GM13976 (cell line): ENCODE data around the gene PAIP2B.

ENCODE experiments used
- DNase-seq: peaks from one replicate; pipeline ENCODE4 v3.0.0; 2012; ENCODE audit warnings: low spot score
- in situ Hi-C: fragments of 300-500 bp; cut with MboI; formaldehyde crosslinking; loops from one replicate; pipeline ENCODE4 v1.12.0; 2022; ENCODE audit warnings: low sequenced_read_pairs, mixed read lengths, inconsistent platforms; ENCODE audit not compliant: unreplicated experiment
- TF ChIP-seq, protein P1 (sequence below): IDR thresholded peaks from 2 replicates; pipeline ENCODE4 v1.5.1; 2012; ENCODE audit warnings: borderline replicate concordance, mild to moderate bottlenecking; ENCODE audit not compliant: insufficient read depth; ENCODE audit errors: extremely low read depth, missing control alignments, control extremely low read depth

Gene PAIP2B

GRCh38 chr2:71157124-71157793 lies 69.6 kb downstream of the PAIP2B start:
- in situ Hi-C loops = no loop called here
- TF ChIP-seq, protein P1, sequence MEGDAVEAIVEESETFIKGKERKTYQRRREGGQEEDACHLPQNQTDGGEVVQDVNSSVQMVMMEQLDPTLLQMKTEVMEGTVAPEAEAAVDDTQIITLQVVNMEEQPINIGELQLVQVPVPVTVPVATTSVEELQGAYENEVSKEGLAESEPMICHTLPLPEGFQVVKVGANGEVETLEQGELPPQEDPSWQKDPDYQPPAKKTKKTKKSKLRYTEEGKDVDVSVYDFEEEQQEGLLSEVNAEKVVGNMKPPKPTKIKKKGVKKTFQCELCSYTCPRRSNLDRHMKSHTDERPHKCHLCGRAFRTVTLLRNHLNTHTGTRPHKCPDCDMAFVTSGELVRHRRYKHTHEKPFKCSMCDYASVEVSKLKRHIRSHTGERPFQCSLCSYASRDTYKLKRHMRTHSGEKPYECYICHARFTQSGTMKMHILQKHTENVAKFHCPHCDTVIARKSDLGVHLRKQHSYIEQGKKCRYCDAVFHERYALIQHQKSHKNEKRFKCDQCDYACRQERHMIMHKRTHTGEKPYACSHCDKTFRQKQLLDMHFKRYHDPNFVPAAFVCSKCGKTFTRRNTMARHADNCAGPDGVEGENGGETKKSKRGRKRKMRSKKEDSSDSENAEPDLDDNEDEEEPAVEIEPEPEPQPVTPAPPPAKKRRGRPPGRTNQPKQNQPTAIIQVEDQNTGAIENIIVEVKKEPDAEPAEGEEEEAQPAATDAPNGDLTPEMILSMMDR = peak; percentile 65
- DNase-seq = peak; percentile 73

- TF ChIP-seq, protein P1 = no peak
- in situ Hi-C loops = no loop called here
- no peak for DNase-seq
These were observed 70.3 kb downstream of the PAIP2B start for GRCh38 chr2:71156573-71156972.

DNA sequence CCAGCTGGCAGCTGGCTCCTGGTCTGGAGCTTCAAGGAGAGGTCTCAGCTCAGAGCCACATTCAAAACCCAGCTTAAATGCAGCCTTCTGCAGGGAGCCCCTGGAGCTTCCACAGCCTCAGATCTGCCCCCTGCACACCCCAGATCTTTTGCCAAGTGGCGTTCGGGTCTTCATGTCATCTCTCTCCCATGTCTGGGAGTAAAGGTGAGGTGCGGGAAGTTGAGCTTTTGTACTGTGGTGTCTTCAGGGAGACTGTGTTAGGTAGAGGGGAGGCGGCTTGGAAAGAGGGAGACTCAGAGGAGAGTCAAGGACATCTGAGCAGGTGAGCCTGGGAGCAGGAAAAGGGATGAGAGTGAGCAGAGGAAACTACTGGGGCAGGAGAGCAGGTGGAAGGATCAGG lies 71.1 kb downstream of the PAIP2B start:
- DNase-seq = peak; percentile 15
- TF ChIP-seq, protein P1 = no peak
- in situ Hi-C loops = no loop called here

DNA sequence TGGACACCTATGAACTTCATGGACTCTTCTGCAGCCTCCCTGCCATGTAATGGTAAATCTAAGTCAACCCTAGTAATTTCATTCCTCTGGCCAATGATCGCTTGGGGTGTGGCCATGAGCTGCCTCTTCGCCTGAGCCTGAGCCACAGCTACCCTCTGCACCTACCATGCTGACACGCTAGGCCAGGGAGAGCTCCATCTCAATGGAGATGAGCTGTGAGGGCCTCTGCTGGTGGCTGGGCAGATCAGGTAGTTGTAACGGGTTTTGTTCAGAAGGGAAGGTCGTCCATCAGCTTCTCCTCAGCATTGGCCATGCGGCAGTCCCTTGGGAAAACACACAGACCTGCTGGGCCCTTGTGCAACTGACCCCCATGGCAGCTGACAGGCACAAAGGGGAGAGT lies 72.1 kb downstream of the PAIP2B start:
- in situ Hi-C loops = no loop called here
- TF ChIP-seq, protein P1 = peak; percentile 61
- DNase-seq = peak; percentile 80

GRCh38 chr2:71154279-71154678 lies 72.6 kb downstream of the PAIP2B start:
- TF ChIP-seq, protein P1 = no peak
- in situ Hi-C loops = no loop called here

GRCh38 chr2:71153585-71154224 lies 73.2 kb downstream of the PAIP2B start:
- no peak for DNase-seq
- in situ Hi-C loops = no loop called here
- TF ChIP-seq, protein P1 = no peak

More at GRCh38 chr2:71154279-71154678, 72.6 kb downstream of the PAIP2B start:
- no peak for DNase-seq

GRCh38 chr2:71151620-71152019 lies 75.3 kb downstream of the PAIP2B start:
- no peak for DNase-seq
- TF ChIP-seq, protein P1 = no peak
- in situ Hi-C loops = no loop called here
